Natural killer cell (primary cell): Measurements from ENCODE around the gene TOR4A. TPM values are rescaled to one million over a fixed set of nuclear protein-coding genes. Genes with fewer than 3 reads are reported as not detected.

Experiments used
- ATAC-seq, 3 donors: fragments of 150-1000 bp in 2 of 3; fragments of 200-7000 bp in 1 of 3; cut with Tn5 transposase; 1 replicate in 1 of 3; 2 replicates in 2 of 3; pipeline ENCODE4 v1.10.0; 2021; ENCODE audit warnings: mild to moderate bottlenecking in 2 of 3, moderate library complexity in 2 of 3
- DNase-seq, 2 donors: peaks; one replicate each; pipeline versions ENCODE4 v3.0.0 to v3.0.0-alpha.2; 2013 to 2021; ENCODE audit warnings: mixed read lengths in 1 of 2
- H3K27ac ChIP-seq: one replicate; pipeline ENCODE4 v1.5.1; 2013; ENCODE audit warnings: mild to moderate bottlenecking, low read length
- H3K27me3 ChIP-seq: one replicate; pipeline ENCODE4 v1.6.1; 2013; ENCODE audit warnings: low read length; ENCODE audit not compliant: control insufficient read depth, insufficient read depth
- H3K36me3 ChIP-seq: one replicate; pipeline ENCODE4 v1.6.1; 2013; ENCODE audit warnings: low read length; ENCODE audit not compliant: control insufficient read depth, insufficient read depth
- H3K4me1 ChIP-seq: one replicate; pipeline ENCODE4 v1.6.1; 2013; ENCODE audit warnings: low read length; ENCODE audit not compliant: control insufficient read depth, insufficient read depth
- H3K4me3 ChIP-seq: one replicate; pipeline ENCODE4 v1.5.1; 2013; ENCODE audit warnings: low read length
- H3K9me3 ChIP-seq: one replicate; pipeline ENCODE4 v1.6.1; 2013; ENCODE audit warnings: low read length; ENCODE audit not compliant: control insufficient read depth, insufficient read depth
- H3K27ac Mint-ChIP-seq, 2 donors: one replicate each; pipeline ENCODE4 v1.8.0; 2022; ENCODE audit warnings: mild to moderate bottlenecking in 2 of 2, mixed read lengths in 2 of 2, moderate library complexity in 1 of 2
- H3K27me3 Mint-ChIP-seq, 2 donors: one replicate each; pipeline ENCODE4 v1.8.0; 2022; ENCODE audit warnings: low read depth in 2 of 2, mixed read lengths in 2 of 2
- H3K36me3 Mint-ChIP-seq: one replicate; pipeline ENCODE4 v1.8.0; 2022; ENCODE audit warnings: mixed read lengths
- H3K4me1 Mint-ChIP-seq, 2 donors: one replicate each; pipeline ENCODE4 v1.8.0; 2022; ENCODE audit warnings: mixed read lengths in 2 of 2
- H3K4me3 Mint-ChIP-seq: one replicate; pipeline ENCODE4 v1.8.0; 2022; ENCODE audit warnings: mild to moderate bottlenecking, moderate library complexity, mixed read lengths
- H3K9me3 Mint-ChIP-seq, 2 donors: one replicate each; pipeline ENCODE4 v1.8.0; 2022; ENCODE audit warnings: mixed read lengths in 2 of 2
- WGBS: methylation state at CpG from one replicate; pipeline ENCODE4 v1.1.7; 2013; ENCODE audit warnings: missing lambda C conversion rate; ENCODE audit not compliant: insufficient coverage; 5-methylcytosine and 5-hydroxymethylcytosine counted together
- intact Hi-C: fragments of 100-400 bp; cut with micrococcal nuclease; formaldehyde crosslinking; loops from one replicate; pipeline ENCODE4 v1.14.2; 2022
- total RNA-seq, 4 donors: library from RNA; stranded (reverse); fragments of 120-200 nt in 1 of 4; gene quantifications; one replicate each; pipeline versions ENCODE4 v1.2.3 to v1.2.4, GENCODE V29; 2013 to 2022
- TF ChIP-seq, protein P1 (sequence below): fragments of 200-600 bp; IDR thresholded peaks from one replicate; pipeline ENCODE4 v1.8.0; 2022; ENCODE audit warnings: antibody characterized with exemption

Gene TOR4A
- total RNA-seq, 3 donors from 2014 or later (not counting 1 experiment from before 2014, with no cell fraction given) = 16.3 to 24.6 (median 19.2) TPM

DNA sequence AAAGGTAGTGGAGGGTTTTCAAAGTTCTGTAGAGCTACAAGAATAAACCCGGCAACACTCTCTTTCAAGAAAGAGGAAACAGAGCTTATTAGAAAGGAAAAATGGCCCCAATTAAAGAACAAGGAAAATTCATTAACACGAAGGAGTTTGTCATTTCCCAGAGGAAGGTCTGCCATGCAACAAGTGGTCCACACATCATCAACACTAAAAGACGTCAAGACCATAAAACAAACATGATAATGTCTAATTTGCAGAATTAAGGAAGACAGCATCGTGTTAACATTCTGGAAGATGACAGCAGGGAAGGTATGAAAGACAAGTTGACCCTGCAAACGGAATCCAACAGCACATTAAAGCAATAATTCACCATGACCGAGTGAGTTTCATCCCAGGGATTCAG is 53.2 kb downstream of the TOR4A start:
- 87% methylated on average over 6 of the region's 6 CpGs for WGBS
- H3K4me1 ChIP-seq = peaks cover 9% of the 10 kb centered on the region
- peaks cover 4% of the 10 kb centered on the region for H3K27me3 ChIP-seq
- H3K27me3 Mint-ChIP-seq = peaks cover 3 to 14% of the 10 kb centered on the region in 2 donors
- H3K36me3 ChIP-seq = no peaks in the 10 kb centered on the region
- intact Hi-C loops = no loop called here
- H3K4me3 Mint-ChIP-seq = no peak overlapping the region
- H3K4me1 Mint-ChIP-seq = peaks cover 5 to 23% of the 10 kb centered on the region in 2 donors
- no peak for DNase-seq
- H3K27ac ChIP-seq = no peak overlapping the region
- H3K4me3 ChIP-seq = no peak overlapping the region
- H3K27ac Mint-ChIP-seq = peak overlapping the region; percentile 76 to 79
- no peaks in the 10 kb centered on the region for H3K36me3 Mint-ChIP-seq
- no peak for ATAC-seq
- no peaks in the 10 kb centered on the region for H3K9me3 ChIP-seq
- TF ChIP-seq, protein P1, sequence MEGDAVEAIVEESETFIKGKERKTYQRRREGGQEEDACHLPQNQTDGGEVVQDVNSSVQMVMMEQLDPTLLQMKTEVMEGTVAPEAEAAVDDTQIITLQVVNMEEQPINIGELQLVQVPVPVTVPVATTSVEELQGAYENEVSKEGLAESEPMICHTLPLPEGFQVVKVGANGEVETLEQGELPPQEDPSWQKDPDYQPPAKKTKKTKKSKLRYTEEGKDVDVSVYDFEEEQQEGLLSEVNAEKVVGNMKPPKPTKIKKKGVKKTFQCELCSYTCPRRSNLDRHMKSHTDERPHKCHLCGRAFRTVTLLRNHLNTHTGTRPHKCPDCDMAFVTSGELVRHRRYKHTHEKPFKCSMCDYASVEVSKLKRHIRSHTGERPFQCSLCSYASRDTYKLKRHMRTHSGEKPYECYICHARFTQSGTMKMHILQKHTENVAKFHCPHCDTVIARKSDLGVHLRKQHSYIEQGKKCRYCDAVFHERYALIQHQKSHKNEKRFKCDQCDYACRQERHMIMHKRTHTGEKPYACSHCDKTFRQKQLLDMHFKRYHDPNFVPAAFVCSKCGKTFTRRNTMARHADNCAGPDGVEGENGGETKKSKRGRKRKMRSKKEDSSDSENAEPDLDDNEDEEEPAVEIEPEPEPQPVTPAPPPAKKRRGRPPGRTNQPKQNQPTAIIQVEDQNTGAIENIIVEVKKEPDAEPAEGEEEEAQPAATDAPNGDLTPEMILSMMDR = no peak
- peaks cover 4 to 7% of the 10 kb centered on the region in 2 donors for H3K9me3 Mint-ChIP-seq

- intact Hi-C loops = no loop called here
- Mint-ChIP-seq H3K4me3 (no peak overlapping the region), H3K9me3 (peaks cover 7 to 9% of the 10 kb centered on the region in 2 donors), H3K36me3 (no peaks in the 10 kb centered on the region), H3K27ac (no peak overlapping the region), H3K4me1 (peaks cover 0 to 13% of the 10 kb centered on the region in 2 donors), H3K27me3 (peaks cover 0 to 5% of the 10 kb centered on the region in 2 donors)
- Histone ChIP-seq H3K9me3 (no peaks in the 10 kb centered on the region), H3K4me1 (peaks cover 2% of the 10 kb centered on the region), H3K27me3 (peaks cover 4% of the 10 kb centered on the region), H3K36me3 (no peaks in the 10 kb centered on the region), H3K27ac (no peak overlapping the region), H3K4me3 (no peak overlapping the region)
- ATAC-seq = no peak
- no peak for DNase-seq
- TF ChIP-seq, protein P1 = no peak
- 93% methylated on average over 9 of the region's 9 CpGs for WGBS
Observed at GRCh38 chr9:137331929-137332328, 54.4 kb downstream of the TOR4A start.

Other genes with a start within 250 kb of the TOR4A start
- 100 to 1,000 TPM; 356 to 416 (median 357) TPM for gene ABCA2, start 249.5 kb upstream of the TOR4A start, total RNA-seq
- 1 to 10 TPM in 2 of 3 donors, under 1 TPM in 1; 0.99 to 5.1 (median 3.9) TPM for gene FUT7, start 245.6 kb upstream of the TOR4A start, total RNA-seq
- 1 to 10 TPM in 2 of 3 donors, under 1 TPM in 1; 0.87 to 5.6 (median 3.4) TPM for gene NPDC1, start 231.5 kb upstream of the TOR4A start, total RNA-seq
- gene ENTPD2, start 223.7 kb upstream of the TOR4A start, total RNA-seq = not detected
- gene SAPCD2, start 207.2 kb upstream of the TOR4A start, total RNA-seq = 1 to 10 TPM in 2 of 3 donors, under 1 TPM in 1; 0.59 to 2.6 (median 1.0) TPM
- gene UAP1L1, start 200.2 kb upstream of the TOR4A start, total RNA-seq = 10 to 100 TPM; 10.5 to 25.8 (median 19.3) TPM
- gene MAN1B1, start 190.7 kb upstream of the TOR4A start, total RNA-seq = 10 to 100 TPM; 75.1 to 99.4 (median 80.4) TPM
- 100 to 1,000 TPM; 233 to 264 (median 251) TPM for gene DPP7, start 163.0 kb upstream of the TOR4A start, total RNA-seq
- not detected for gene GRIN1, start 138.6 kb upstream of the TOR4A start, total RNA-seq
- not detected for gene LRRC26, start 107.7 kb upstream of the TOR4A start, total RNA-seq
- not detected for gene TMEM210, start 105.7 kb upstream of the TOR4A start, total RNA-seq
- gene ANAPC2, start 89.2 kb upstream of the TOR4A start, total RNA-seq = 100 to 1,000 TPM; 146 to 172 (median 171) TPM
- 10 to 100 TPM; 45.1 to 53.5 (median 52.2) TPM for gene SSNA1, start 89.0 kb upstream of the TOR4A start, total RNA-seq
- 10 to 100 TPM in 1 of 3 donors, 1 to 10 TPM in 2; 8.2 to 10.6 (median 8.4) TPM for gene TPRN, start 77.0 kb upstream of the TOR4A start, total RNA-seq
- 10 to 100 TPM; 22.1 to 30.5 (median 27.1) TPM for gene TMEM203, start 72.1 kb upstream of the TOR4A start, total RNA-seq
- 10 to 100 TPM; 31.1 to 36.0 (median 31.9) TPM for gene NDOR1, start 72.0 kb upstream of the TOR4A start, total RNA-seq
- 1 to 10 TPM in 1 of 3 donors, under 1 TPM in 2; 0.82 to 1.6 (median 0.93) TPM for gene RNF208, start 55.5 kb upstream of the TOR4A start, total RNA-seq
- gene CYSRT1, start 52.6 kb upstream of the TOR4A start, total RNA-seq = under 1 TPM in 1 of 3 donors, not detected in 2; 0.38 TPM
- not detected for gene RNF224, start 50.2 kb upstream of the TOR4A start, total RNA-seq
- not detected for gene SLC34A3, start 46.8 kb upstream of the TOR4A start, total RNA-seq
- 100 to 1,000 TPM in 1 of 3 donors, 10 to 100 TPM in 2; 84.4 to 121 (median 93.9) TPM for gene TUBB4B, start 36.4 kb upstream of the TOR4A start, total RNA-seq
- gene STPG3, start 26.4 kb upstream of the TOR4A start, total RNA-seq = not detected
- 10 to 100 TPM; 42.9 to 53.8 (median 52.6) TPM for gene NELFB, start 22.4 kb upstream of the TOR4A start, total RNA-seq
- gene NRARP, start 24.5 kb downstream of the TOR4A start, total RNA-seq = 1 to 10 TPM in 2 of 3 donors, under 1 TPM in 1; 0.88 to 2.3 (median 1.2) TPM
- gene EXD3, start 145.4 kb downstream of the TOR4A start, total RNA-seq = 10 to 100 TPM; 28.0 to 35.3 (median 29.6) TPM
- 1 to 10 TPM; 4.7 to 10.0 (median 7.7) TPM for gene NOXA1, start 145.7 kb downstream of the TOR4A start, total RNA-seq
- not detected for gene ENTPD8, start 163.6 kb downstream of the TOR4A start, total RNA-seq
- 100 to 1,000 TPM in 1 of 3 donors, 10 to 100 TPM in 2; 78.1 to 111 (median 87.8) TPM for gene NSMF, start 181.6 kb downstream of the TOR4A start, total RNA-seq